ENCODE measurements around the gene MFAP2.

The MFAP2 gene

DNA sequence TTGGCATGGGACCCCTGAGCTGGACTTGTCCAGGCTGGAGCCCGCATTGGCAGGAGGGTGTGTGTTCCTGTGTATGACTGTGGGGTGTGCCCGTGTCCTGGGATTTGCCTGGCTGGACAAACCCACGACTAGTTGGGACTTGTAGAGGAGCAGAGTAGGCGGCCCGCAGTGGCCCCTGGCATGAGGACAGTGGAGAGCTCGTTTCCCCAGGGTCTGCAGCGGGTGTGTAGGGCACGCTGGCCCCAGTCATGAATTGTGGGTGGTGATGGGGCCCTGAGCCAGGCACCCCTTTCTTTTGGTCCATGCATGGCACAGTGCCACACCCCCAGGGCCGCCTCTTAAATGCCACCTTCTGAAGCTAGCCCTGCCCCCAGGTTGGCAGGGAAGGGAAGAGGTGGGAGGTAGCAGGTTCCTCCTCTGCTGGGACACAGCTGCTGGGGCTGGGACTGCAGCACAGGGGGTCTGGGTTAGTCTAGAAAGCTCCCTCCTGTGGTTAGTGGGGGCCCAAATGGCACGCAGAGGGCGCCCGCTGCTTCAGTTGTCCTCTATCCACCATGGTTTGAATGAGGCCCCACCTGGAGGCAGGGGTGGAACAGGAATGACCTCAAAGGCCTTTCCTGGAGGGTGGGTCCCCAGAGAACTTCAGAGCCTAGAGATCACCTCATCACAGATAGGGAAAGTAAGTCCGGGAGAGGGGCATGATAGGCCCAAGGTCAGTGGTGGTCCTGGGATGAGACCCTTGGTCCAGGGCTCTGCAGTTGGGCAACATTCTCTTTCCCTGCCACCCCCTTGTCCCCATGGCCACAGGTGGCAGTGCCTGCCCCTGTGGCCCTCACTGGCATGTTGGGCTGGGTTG lies 54.6 kb downstream of the MFAP2 start:
- TF ChIP-seq POLR2A (IDR thresholded peaks at IDR 0.05; ENCODE audit: low read length), result no peak
- no peak for TF ChIP-seq GATA1 (IDR thresholded peaks at IDR 0.05; ENCODE audit: low read depth, low read length)
- no peak for DNase-seq

DNA sequence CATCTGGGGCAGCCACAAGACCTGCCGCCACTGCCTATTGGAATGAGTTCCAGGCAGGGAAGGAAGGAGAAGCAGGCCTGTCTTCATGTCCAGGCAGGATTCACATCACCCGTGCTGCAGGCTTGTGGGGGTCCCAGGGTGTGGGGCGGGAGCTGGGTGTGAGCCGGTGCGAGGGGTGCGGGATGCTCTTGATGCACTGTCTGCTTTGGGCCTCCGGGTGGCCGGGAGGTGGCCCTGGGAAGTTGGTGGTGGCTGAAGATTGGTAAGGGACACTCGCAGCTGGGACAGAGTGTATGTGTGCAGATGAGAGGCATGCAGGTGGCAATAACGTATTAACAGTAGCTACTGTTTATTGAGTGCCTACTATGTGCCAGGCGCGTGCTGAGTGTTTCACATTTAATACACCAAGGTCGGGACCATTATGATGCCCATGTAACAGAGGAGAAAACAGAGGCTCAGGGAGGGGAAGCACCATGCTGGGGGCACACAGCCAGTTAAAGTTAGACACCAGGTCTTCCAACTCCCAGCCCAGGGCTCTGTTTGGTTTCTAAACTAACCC lies 55.4 kb downstream of the MFAP2 start:
- no peak for DNase-seq
- no peak for TF ChIP-seq POLR2A (IDR thresholded peaks at IDR 0.05; ENCODE audit: low read length)

All from erythroblast (primary cell).